ENCODE data around the gene CHST13. TPM values are rescaled to one million over a fixed set of nuclear protein-coding genes. Genes with fewer than 3 reads are reported as not detected.

CHST13 gene
- total RNA-seq, 2 donors from 2014 or later, result 0.22 to 1.6 TPM

- TF ChIP-seq CTCF (IDR thresholded peaks at IDR 0.05), result no peak
- DNase-seq, result no peak
- Histone ChIP-seq H3K36me3 (no peaks in the 10 kb centered on the region), H3K4me1 (no peaks in the 10 kb centered on the region), H3K9me3 (no peaks in the 10 kb centered on the region), H3K27ac (no peak overlapping the region), H3K9ac (ENCODE audit: low read depth in 2 of 2, low read length in 2 of 2) (no peak overlapping the region), H3K27me3 (no peaks in the 10 kb centered on the region), H3K4me3 (no peak overlapping the region)
- intact Hi-C loops (cut with DNase I), result no loop called here
These were observed 38.9 kb downstream of the CHST13 start for GRCh38 chr3:126562737-126563276.

DNA sequence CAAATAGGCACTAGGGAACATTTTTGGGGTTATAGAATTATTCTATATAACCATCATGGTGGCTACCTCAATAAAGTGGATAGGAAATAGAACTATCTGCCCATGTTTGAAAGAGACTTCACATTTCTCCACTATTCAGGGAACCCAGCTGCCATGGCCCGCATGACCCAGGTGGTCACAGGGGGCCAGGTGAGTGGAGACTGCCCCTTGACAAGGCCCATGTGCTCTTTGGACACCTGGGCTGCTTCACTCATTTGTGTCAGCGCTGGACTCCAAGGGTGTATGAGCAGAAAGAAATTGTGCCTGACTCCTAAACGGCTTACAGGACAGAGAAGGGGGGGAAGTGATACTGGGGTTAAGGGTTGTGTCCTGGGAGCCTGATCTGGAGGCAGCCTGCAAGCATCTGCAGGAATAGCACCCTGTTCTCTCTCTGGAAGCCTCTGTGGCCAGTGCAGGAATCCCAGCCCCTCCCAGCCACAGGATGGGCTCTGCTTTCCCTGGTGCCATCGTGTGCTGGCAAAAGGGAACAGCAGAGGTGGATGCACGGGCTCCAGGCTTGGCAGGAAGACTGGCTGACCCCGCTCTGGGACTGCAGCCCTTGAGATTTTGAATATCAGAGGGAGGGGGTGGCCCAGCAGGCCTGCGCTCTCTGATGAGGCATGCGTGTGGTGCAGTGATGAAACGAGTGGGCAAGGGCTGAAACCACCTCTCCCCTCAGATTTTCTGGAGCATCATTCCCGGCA is 43.9 kb downstream of the CHST13 start:
- no peaks in the 10 kb centered on the region for H3K27me3 ChIP-seq
- no peak for DNase-seq

DNA sequence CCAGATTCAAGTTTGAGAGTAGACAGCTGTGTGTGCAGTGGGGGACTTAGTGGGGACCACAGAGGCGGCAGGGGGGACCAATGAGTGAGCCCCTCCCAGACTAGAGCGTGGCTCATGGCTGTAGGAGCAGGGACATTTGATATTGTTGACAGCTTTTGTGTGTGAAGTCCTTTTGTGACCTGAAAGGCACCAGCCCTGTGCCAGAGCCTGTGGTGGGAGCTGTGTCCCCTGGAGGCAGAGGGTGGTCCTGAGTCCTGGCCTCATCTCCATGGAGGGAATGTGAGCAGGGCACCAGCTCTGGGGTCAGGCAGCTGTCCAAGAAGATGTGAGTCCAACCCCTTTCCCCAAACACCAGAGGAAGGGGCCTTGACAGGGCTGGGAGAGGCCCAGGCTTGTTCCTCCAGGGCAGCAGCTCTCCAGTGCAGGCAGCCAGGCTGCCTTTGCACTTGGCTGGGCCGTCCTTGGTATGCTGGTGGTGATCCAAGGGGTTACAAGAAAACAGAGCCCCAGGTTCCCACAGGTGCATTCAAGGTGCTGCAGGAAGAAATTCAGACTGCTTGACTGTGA is 44.9 kb downstream of the CHST13 start:
- no peaks in the 10 kb centered on the region for H3K36me3 ChIP-seq
- H3K27ac ChIP-seq, result no peak overlapping the region
- no peak overlapping the region for H3K9ac ChIP-seq (ENCODE audit: low read depth in 2 of 2, low read length in 2 of 2)
- no peak overlapping the region for H3K4me3 ChIP-seq
- H3K4me1 ChIP-seq, result no peaks in the 10 kb centered on the region
- no peaks in the 10 kb centered on the region for H3K27me3 ChIP-seq
- intact Hi-C loops (cut with DNase I), result no loop called here
- H3K9me3 ChIP-seq, result no peaks in the 10 kb centered on the region
- no peak for DNase-seq
- TF ChIP-seq CTCF (IDR thresholded peaks at IDR 0.05), result no peak

More for the DNA sequence above, 43.9 kb downstream of the CHST13 start:
- Histone ChIP-seq H3K9me3 (no peaks in the 10 kb centered on the region), H3K4me1 (no peaks in the 10 kb centered on the region), H3K36me3 (no peaks in the 10 kb centered on the region), H3K27ac (no peak overlapping the region), H3K4me3 (no peak overlapping the region), H3K9ac (ENCODE audit: low read depth in 2 of 2, low read length in 2 of 2) (no peak overlapping the region)
- no peak for TF ChIP-seq CTCF (IDR thresholded peaks at IDR 0.05)
- intact Hi-C loops (cut with DNase I), result no loop called here

- H3K36me3 ChIP-seq, result no peaks in the 10 kb centered on the region
- DNase-seq, result no peak
- no peak overlapping the region for H3K27ac ChIP-seq
- H3K4me3 ChIP-seq, result no peak overlapping the region
- intact Hi-C loops (cut with DNase I), result no loop called here
- H3K27me3 ChIP-seq, result no peaks in the 10 kb centered on the region
- no peak for TF ChIP-seq CTCF (IDR thresholded peaks at IDR 0.05)
- H3K9me3 ChIP-seq, result no peaks in the 10 kb centered on the region
- no peaks in the 10 kb centered on the region for H3K4me1 ChIP-seq
- no peak overlapping the region for H3K9ac ChIP-seq (ENCODE audit: low read depth in 2 of 2, low read length in 2 of 2)
These were observed 45.5 kb downstream of the CHST13 start for GRCh38 chr3:126569390-126569975.

DNA sequence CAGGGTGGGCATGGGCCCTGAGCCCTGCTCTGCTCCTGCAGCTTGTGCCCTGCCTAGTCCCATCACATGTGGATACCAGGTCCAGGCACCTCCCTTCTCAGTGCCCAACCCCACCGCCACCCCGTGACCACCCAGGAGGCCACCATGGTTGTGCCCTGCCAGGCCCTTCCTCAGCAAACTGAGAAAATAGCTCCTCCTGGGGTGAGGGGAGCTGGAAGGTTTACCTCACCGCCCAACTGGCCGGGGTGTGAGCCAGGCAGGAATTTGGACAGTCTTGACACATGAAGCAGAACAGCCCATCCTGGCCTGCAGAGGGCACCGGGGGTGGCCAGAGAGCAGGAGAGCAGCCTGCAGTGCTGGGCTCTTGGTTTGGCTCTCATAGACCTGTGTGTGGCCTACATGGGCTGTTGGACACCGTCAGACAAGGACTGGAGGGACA is 46.2 kb downstream of the CHST13 start:
- intact Hi-C loops (cut with DNase I), result no loop called here

More for the DNA sequence above, 46.2 kb downstream of the CHST13 start:
- no peak overlapping the region for H3K9ac ChIP-seq (ENCODE audit: low read depth in 2 of 2, low read length in 2 of 2)
- DNase-seq, result no peak
- H3K4me1 ChIP-seq, result no peaks in the 10 kb centered on the region
- no peak overlapping the region for H3K4me3 ChIP-seq
- no peaks in the 10 kb centered on the region for H3K27me3 ChIP-seq
- no peak overlapping the region for H3K27ac ChIP-seq
- no peak for TF ChIP-seq CTCF (IDR thresholded peaks at IDR 0.05)
- no peaks in the 10 kb centered on the region for H3K9me3 ChIP-seq
- H3K36me3 ChIP-seq, result no peaks in the 10 kb centered on the region

All from colonic mucosa (tissue), 4 donors.